Astrocyte of the spinal cord (primary cell): Measurements from ENCODE around the gene CYTH3.

Source experiments
- DNase-seq: peaks from one replicate; pipeline ENCODE4 v3.0.0; 2011; ENCODE audit warnings: low read depth, low spot score
- H3K4me3 ChIP-seq: 2 replicates; pipeline ENCODE4 v1.5.1; 2011; ENCODE audit warnings: low read depth, mild to moderate bottlenecking, low read length, moderate library complexity
- CTCF ChIP-seq: IDR thresholded peaks from 2 replicates; pipeline ENCODE4 v1.5.1; 2012; ENCODE audit warnings: low read depth, mild to moderate bottlenecking, low read length, inconsistent platforms
- in situ Hi-C: cut with HindIII; loops from 2 replicates; pipeline ENCODE4 v1.10.0; 2017; ENCODE audit warnings: low sequenced_read_pairs

Gene CYTH3

GRCh38 chr7:6272481-6273323 is at the start of gene CYTH3:
TSS of gene CYTH3 (minus strand) at chr7:6272624. CDS start at chr7:6272507, 117 bp downstream.
- no peak for TF ChIP-seq CTCF
- peak; percentile 70 for DNase-seq
- peak within 1 kb of the TSS; percentile 86 for H3K4me3 ChIP-seq
- in situ Hi-C loops: no loop called here

- in situ Hi-C loops: no loop called here
- no peak for TF ChIP-seq CTCF
- no peak overlapping the region for H3K4me3 ChIP-seq
- DNase-seq: no peak
Observed at GRCh38 chr7:6320791-6321190, 48.4 kb upstream of the CYTH3 start.

GRCh38 chr7:6317797-6318438 is 45.5 kb upstream of the CYTH3 start:
- in situ Hi-C loops: no loop called here
- H3K4me3 ChIP-seq: no peak overlapping the region
- no peak for TF ChIP-seq CTCF
- peak; percentile 62 for DNase-seq

- no peak for DNase-seq
- in situ Hi-C loops: no loop called here
- H3K4me3 ChIP-seq: no peak overlapping the region
- no peak for TF ChIP-seq CTCF
Observed at GRCh38 chr7:6316226-6316625, 43.8 kb upstream of the CYTH3 start.

- no peak overlapping the region for H3K4me3 ChIP-seq
- in situ Hi-C loops: no loop called here
- no peak for DNase-seq
- TF ChIP-seq CTCF: no peak
Observed at GRCh38 chr7:6315746-6316145, 43.3 kb upstream of the CYTH3 start.

GRCh38 chr7:6310271-6310993 is 38.0 kb upstream of the CYTH3 start:
- in situ Hi-C loops: no loop called here
- DNase-seq: no peak
- no peak for TF ChIP-seq CTCF

More at GRCh38 chr7:6310271-6310993, 38.0 kb upstream of the CYTH3 start:
- no peak overlapping the region for H3K4me3 ChIP-seq
